GM23248 (cell line): Measurements from ENCODE around the gene ELFN1. TPM values are rescaled to one million over a fixed set of nuclear protein-coding genes. Genes with fewer than 3 reads are reported as not detected.

Experiments used
- DNase-seq: peaks from one replicate; pipeline ENCODE4 v3.0.0-alpha.2; 2015
- H2AFZ ChIP-seq: fragments of 200-600 bp; sonication (generic); 2 replicates; pipeline ENCODE4 v1.6.1; 2016; ENCODE audit warnings: antibody characterized with exemption
- H3F3A ChIP-seq: fragments of 200-600 bp; sonication (generic); 2 replicates; pipeline ENCODE4 v1.6.1; 2016; ENCODE audit warnings: mild to moderate bottlenecking, antibody characterized with exemption, mixed run types; ENCODE audit not compliant: insufficient read depth
- H3K27ac ChIP-seq: fragments of 200-600 bp; sonication (generic); 2 replicates; pipeline ENCODE4 v1.5.1; 2016; ENCODE audit warnings: mild to moderate bottlenecking
- H3K27me3 ChIP-seq: fragments of 200-600 bp; sonication (generic); replicated peaks from 2 replicates; pipeline ENCODE4 v1.6.1; 2016; ENCODE audit warnings: mild to moderate bottlenecking; ENCODE audit not compliant: insufficient read depth
- H3K36me3 ChIP-seq: fragments of 200-600 bp; sonication (generic); 2 replicates; pipeline ENCODE4 v1.6.1; 2016; ENCODE audit warnings: low read depth, mild to moderate bottlenecking
- H3K4me1 ChIP-seq: fragments of 200-600 bp; sonication (generic); 2 replicates; pipeline ENCODE4 v1.6.1; 2016; ENCODE audit warnings: mild to moderate bottlenecking; ENCODE audit not compliant: insufficient read depth
- H3K4me2 ChIP-seq: fragments of 200-600 bp; sonication (generic); one replicate; pipeline ENCODE4 v1.6.1; 2016; ENCODE audit warnings: mild to moderate bottlenecking; ENCODE audit not compliant: unreplicated experiment
- H3K4me3 ChIP-seq: fragments of 200-600 bp; sonication (generic); 2 replicates; pipeline ENCODE4 v1.5.1; 2016; ENCODE audit warnings: mild to moderate bottlenecking
- H3K79me2 ChIP-seq: fragments of 200-600 bp; sonication (generic); 2 replicates; pipeline ENCODE4 v1.6.1; 2016; ENCODE audit warnings: mild to moderate bottlenecking; ENCODE audit not compliant: insufficient read depth
- H3K9ac ChIP-seq: fragments of 200-600 bp; sonication (generic); 2 replicates; pipeline ENCODE4 v1.6.1; 2016; ENCODE audit warnings: mild to moderate bottlenecking
- H3K9me2 ChIP-seq: fragments of 200-600 bp; sonication (generic); 2 replicates; pipeline ENCODE4 v1.6.1; 2016; ENCODE audit warnings: mixed run types, mild to moderate bottlenecking, moderate library complexity; ENCODE audit not compliant: insufficient read depth
- H3K9me3 ChIP-seq: fragments of 200-600 bp; sonication (generic); one replicate; pipeline ENCODE4 v1.6.1; 2017; ENCODE audit warnings: low read depth
- H4K20me1 ChIP-seq: fragments of 200-600 bp; sonication (generic); 2 replicates; pipeline ENCODE4 v1.6.0; 2016; ENCODE audit not compliant: insufficient read depth
- EZH2 ChIP-seq: fragments of 200-600 bp; sonication (generic); IDR thresholded peaks from 2 replicates; pipeline ENCODE4 v1.6.1; 2018; ENCODE audit warnings: antibody characterized with exemption, mild to moderate bottlenecking; ENCODE audit not compliant: insufficient read depth, poor library complexity, severe bottlenecking
- EZH2phosphoT487 ChIP-seq: fragments of 200-600 bp; sonication (generic); IDR thresholded peaks from 2 replicates; pipeline ENCODE4 v1.6.1; 2018; ENCODE audit warnings: antibody characterized with exemption, moderate library complexity, mild to moderate bottlenecking, low read depth; ENCODE audit not compliant: insufficient read depth
- WGBS, 2 experiments: methylation state at CpG; one replicate each; pipeline ENCODE4 v1.1.6; 2015 to 2017; ENCODE audit warnings: low lambda C conversion rate in 2 of 2, low coverage in 1 of 2; ENCODE audit errors: missing lambda C conversion rate in 2 of 2; 5-methylcytosine and 5-hydroxymethylcytosine counted together
- in situ Hi-C: fragments of 300-500 bp; cut with MboI; formaldehyde crosslinking; loops from 2 replicates; pipeline ENCODE4 v1.15.0; 2020
- polyA plus RNA-seq: library from polyadenylated mRNA; unstranded; fragments of >200 nt; fragmentation: Nextera tagmentation; extraction: Ambion mirVana; gene quantifications from 2 replicates; pipeline ENCODE4 v1.2.1, GENCODE V29; 2016
- total RNA-seq: library from RNA; depleted of rRNA; stranded (reverse); fragments of >200 nt; shearing (Covaris generic); gene quantifications from 2 replicates; pipeline ENCODE4 v1.2.3, GENCODE V29; 2014

The ELFN1 gene
- total and polyA plus RNA-seq, 2 experiments from 2014 or later = 0.13 to 6.2 TPM

DNA sequence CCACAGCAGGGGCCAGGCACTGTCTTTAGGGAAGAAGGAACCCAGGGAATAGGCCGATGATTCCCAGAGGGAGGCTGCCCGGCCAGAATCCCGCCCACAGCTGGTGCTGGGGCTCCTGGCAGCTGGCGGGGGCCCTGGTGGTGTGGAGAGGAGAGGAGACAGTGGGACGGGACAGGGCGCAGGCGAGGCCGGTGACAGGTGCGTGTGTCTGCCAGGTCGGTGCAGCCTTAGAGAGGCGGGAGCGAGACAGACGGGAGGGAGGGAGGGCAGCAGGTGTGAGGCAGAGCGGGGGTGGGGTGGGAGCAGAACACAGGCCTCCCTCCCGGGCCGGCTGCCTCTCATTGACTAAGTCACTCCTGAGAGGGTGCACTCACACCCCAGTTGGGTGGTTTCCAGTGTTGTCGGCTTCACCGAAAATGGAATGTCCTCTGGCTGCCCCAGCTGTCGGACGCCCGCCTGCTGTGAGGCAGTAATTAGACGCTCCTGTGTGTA, 55.2 kb downstream of the ELFN1 start:
- in situ Hi-C loops = no loop called here

DNA sequence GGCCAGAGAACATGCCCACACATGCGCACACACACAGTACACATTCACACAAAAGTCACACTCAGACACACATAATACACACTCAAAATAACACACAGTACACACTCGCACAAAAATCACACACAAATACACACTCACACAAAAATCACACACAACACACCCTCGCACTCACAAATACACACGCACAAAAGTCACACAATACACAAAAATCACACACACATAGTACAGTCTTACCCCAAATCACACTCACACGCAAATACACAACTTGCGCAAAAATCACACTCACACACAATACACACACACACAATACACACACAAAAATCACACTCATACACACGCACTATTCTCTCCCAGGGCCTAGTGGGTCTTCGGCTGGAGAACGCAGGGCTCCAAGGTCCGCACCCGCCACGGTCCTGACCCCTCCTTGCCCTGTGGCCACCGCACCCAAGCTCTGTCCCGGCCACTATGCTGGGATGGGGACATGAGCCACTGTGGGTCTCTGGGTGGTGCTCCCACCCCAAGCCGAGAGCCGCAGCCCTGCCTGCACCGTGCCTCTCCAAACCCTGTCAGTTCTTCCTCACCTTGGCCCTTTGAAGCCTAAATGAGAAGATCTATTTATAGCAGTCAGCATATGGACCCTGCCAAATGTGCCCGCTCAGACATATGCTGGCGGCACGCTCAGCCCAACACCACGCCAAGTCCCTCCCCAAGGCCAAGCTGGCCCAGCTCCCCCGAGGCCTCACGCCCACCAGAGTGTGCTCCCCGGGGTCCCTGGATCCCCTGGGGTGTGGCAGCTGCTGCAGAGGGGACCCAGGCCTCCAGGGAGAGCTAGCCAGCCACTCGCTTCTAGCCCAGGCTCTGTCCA, 55.9 kb downstream of the ELFN1 start:
- Histone ChIP-seq H3K36me3 (no peaks in the 10 kb centered on the region), H3K4me3 (no peak overlapping the region), H3K27ac (no peak overlapping the region), H3K27me3 (no peaks in the 10 kb centered on the region), H4K20me1 (no peaks in the 10 kb centered on the region), H3K9me3 (no peaks in the 10 kb centered on the region), H3K79me2 (no peaks in the 10 kb centered on the region), H3F3A (no peaks in the 10 kb centered on the region), H3K9ac (no peak overlapping the region), H3K4me2 (no peak overlapping the region), H3K4me1 (no peaks in the 10 kb centered on the region), H2AFZ (no peak overlapping the region), H3K9me2 (no peaks in the 10 kb centered on the region)
- in situ Hi-C loops = no loop called here
- WGBS, 2 experiments = 66 to 67% methylated on average over 25 of the region's 25 CpGs
- DNase-seq = no peak
- no peak for TF ChIP-seq EZH2
- TF ChIP-seq EZH2phosphoT487 = no peak

More for the DNA sequence above, 55.2 kb downstream of the ELFN1 start:
- Histone ChIP-seq H3K9me3 (no peaks in the 10 kb centered on the region), H2AFZ (no peak overlapping the region), H4K20me1 (no peaks in the 10 kb centered on the region), H3K27me3 (no peaks in the 10 kb centered on the region), H3F3A (no peaks in the 10 kb centered on the region), H3K36me3 (no peaks in the 10 kb centered on the region), H3K79me2 (no peaks in the 10 kb centered on the region), H3K9ac (no peak overlapping the region), H3K4me1 (no peaks in the 10 kb centered on the region), H3K9me2 (no peaks in the 10 kb centered on the region), H3K27ac (no peak overlapping the region), H3K4me3 (no peak overlapping the region), H3K4me2 (no peak overlapping the region)
- WGBS, 2 experiments = 25 to 35% methylated on average over 13 to 22 of the region's 22 CpGs
- peak; percentile 61 for DNase-seq
- no peak for TF ChIP-seq EZH2
- TF ChIP-seq EZH2phosphoT487 = no peak

DNA sequence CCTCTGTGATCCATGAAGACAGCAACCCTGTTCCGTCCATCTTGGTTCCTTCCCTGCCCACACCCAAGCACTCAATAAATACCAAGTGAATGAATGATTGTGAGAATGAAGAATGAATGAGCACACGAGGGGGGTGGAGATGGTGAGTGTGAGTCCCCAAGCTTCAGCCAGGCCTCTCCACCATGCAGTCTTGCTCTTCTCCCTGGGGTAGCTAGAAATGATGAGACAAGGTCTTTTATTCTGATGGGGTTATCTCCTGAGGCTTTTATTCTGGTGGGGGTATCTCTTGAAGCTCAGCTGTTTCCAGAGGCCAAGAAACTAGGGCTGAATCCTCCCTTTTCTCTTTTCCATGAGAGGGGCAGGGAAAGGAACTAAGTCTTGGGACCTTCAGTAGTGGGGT, 57.0 kb downstream of the ELFN1 start:
- Histone ChIP-seq H3K4me1 (no peaks in the 10 kb centered on the region), H3K9me2 (no peaks in the 10 kb centered on the region), H3K9ac (no peak overlapping the region), H3K79me2 (no peaks in the 10 kb centered on the region), H3K9me3 (no peaks in the 10 kb centered on the region), H4K20me1 (no peaks in the 10 kb centered on the region), H3K27me3 (no peaks in the 10 kb centered on the region), H3K4me2 (no peak overlapping the region), H3K27ac (no peak overlapping the region), H3K36me3 (no peaks in the 10 kb centered on the region), H2AFZ (no peak overlapping the region), H3F3A (no peaks in the 10 kb centered on the region), H3K4me3 (no peak overlapping the region)
- 65 to 71% methylated on average over 2 of the region's 2 CpGs for WGBS, 2 experiments
- TF ChIP-seq EZH2phosphoT487 (no peak), EZH2 (no peak)
- no peak for DNase-seq
- in situ Hi-C loops = no loop called here

DNA sequence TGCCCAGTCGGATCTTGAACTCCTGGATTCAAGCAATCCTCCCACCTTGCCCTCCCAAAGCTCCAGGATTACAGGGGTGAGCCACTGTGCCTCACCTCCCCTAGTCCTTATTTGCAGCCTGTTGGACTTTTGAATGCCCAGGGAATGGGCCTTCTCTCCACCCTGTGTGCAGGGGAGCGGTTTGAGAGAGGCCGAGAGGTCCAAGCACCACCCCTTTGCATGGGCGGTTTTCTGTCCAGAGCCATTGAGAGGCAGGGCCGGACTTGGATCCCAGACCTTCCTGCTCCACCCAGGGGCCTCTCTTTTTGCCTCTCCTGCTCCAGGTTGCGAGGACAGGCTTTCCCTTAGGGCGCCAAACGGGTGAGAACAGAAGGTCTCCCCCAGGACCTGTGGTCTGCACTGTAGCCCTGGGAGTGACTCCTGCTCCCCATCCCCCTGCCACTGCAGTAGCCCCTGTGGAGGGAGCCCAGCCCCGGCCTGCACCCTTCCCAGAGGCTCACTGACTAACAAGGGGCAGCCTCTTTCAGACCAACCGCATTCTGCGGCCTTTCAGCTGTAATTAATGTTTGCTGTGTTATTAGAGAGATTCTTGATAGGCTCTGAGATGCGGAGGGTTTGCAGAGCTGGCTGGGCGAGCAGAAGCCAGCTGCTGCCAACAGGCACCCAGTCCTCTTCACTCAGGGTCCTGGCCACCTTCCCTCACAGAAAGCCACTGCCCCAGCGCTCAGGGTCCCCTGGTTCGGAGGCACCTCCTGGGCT, 57.9 kb downstream of the ELFN1 start:
- H3K9me3 ChIP-seq = no peaks in the 10 kb centered on the region
- no peak overlapping the region for H3K4me3 ChIP-seq
- 82 to 85% methylated on average over 15 of the region's 15 CpGs for WGBS, 2 experiments
- no peaks in the 10 kb centered on the region for H3F3A ChIP-seq
- in situ Hi-C loops = no loop called here
- no peaks in the 10 kb centered on the region for H3K36me3 ChIP-seq
- TF ChIP-seq EZH2 (no peak), EZH2phosphoT487 (no peak)
- no peak overlapping the region for H3K27ac ChIP-seq
- no peaks in the 10 kb centered on the region for H3K27me3 ChIP-seq
- no peaks in the 10 kb centered on the region for H4K20me1 ChIP-seq
- no peak overlapping the region for H3K9ac ChIP-seq
- no peaks in the 10 kb centered on the region for H3K4me1 ChIP-seq
- no peaks in the 10 kb centered on the region for H3K9me2 ChIP-seq
- H2AFZ ChIP-seq = no peak overlapping the region
- H3K4me2 ChIP-seq = no peak overlapping the region
- no peaks in the 10 kb centered on the region for H3K79me2 ChIP-seq
- no peak for DNase-seq
